Stimulated activated CD8-positive, alpha-beta memory T cell treated with anti-CD3 and anti-CD28 coated beads, Interleukin-4, amount 100 ng/mL, for 48 hours (primary cell): ENCODE data around the gene GOLGA8K.
"Not testable (repeated sequence)": the region's sequence is repeated elsewhere in the genome, so short reads cannot be mapped to it uniquely, and the experiment has no call there.

ENCODE experiments used
- DNase-seq: peaks from one replicate; pipeline ENCODE4 v3.0.0-alpha.2; 2020

GOLGA8K gene

GRCh38 chr15:32350563-32351220 is 52.4 kb downstream of the GOLGA8K start:
- not testable (repeated sequence) for DNase-seq

GRCh38 chr15:32347037-32347436 is 56.1 kb downstream of the GOLGA8K start:
- DNase-seq, result not testable (repeated sequence)

GRCh38 chr15:32345978-32346547 is 57.0 kb downstream of the GOLGA8K start:
- not testable (repeated sequence) for DNase-seq

DNA sequence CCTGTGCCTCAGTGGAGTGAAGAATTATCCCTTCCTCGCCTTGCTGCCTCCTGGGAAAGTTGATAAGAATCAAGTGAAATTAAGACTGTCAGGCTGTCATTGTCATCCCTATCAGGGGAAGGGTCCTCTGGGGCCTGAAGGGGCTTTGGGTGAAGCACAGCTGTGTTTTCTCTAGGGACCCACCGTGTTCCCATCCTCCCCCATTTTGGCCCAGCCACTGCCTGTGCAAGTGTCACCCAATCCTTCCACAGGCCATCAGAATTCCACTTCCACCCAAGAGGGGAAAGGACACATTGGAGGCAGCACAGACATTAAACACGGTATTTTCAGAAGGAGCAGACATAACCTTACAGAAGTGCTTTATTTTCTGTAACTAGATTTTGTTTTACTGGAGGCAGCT is 59.2 kb downstream of the GOLGA8K start:
- DNase-seq, result not testable (repeated sequence)
